GM23248 (cell line): ENCODE data around the gene ZBTB3. TPM values are rescaled to one million over a fixed set of nuclear protein-coding genes. Genes with fewer than 3 reads are reported as not detected.

ENCODE experiments used
- DNase-seq: peaks from one replicate; pipeline ENCODE4 v3.0.0-alpha.2; 2015
- H2AFZ ChIP-seq: fragments of 200-600 bp; sonication (generic); 2 replicates; pipeline ENCODE4 v1.6.1; 2016; ENCODE audit warnings: antibody characterized with exemption
- H3F3A ChIP-seq: fragments of 200-600 bp; sonication (generic); 2 replicates; pipeline ENCODE4 v1.6.1; 2016; ENCODE audit warnings: mild to moderate bottlenecking, antibody characterized with exemption, mixed run types; ENCODE audit not compliant: insufficient read depth
- H3K27ac ChIP-seq: fragments of 200-600 bp; sonication (generic); 2 replicates; pipeline ENCODE4 v1.5.1; 2016; ENCODE audit warnings: mild to moderate bottlenecking
- H3K27me3 ChIP-seq: fragments of 200-600 bp; sonication (generic); replicated peaks from 2 replicates; pipeline ENCODE4 v1.6.1; 2016; ENCODE audit warnings: mild to moderate bottlenecking; ENCODE audit not compliant: insufficient read depth
- H3K36me3 ChIP-seq: fragments of 200-600 bp; sonication (generic); 2 replicates; pipeline ENCODE4 v1.6.1; 2016; ENCODE audit warnings: low read depth, mild to moderate bottlenecking
- H3K4me1 ChIP-seq: fragments of 200-600 bp; sonication (generic); 2 replicates; pipeline ENCODE4 v1.6.1; 2016; ENCODE audit warnings: mild to moderate bottlenecking; ENCODE audit not compliant: insufficient read depth
- H3K4me2 ChIP-seq: fragments of 200-600 bp; sonication (generic); one replicate; pipeline ENCODE4 v1.6.1; 2016; ENCODE audit warnings: mild to moderate bottlenecking; ENCODE audit not compliant: unreplicated experiment
- H3K4me3 ChIP-seq: fragments of 200-600 bp; sonication (generic); 2 replicates; pipeline ENCODE4 v1.5.1; 2016; ENCODE audit warnings: mild to moderate bottlenecking
- H3K79me2 ChIP-seq: fragments of 200-600 bp; sonication (generic); 2 replicates; pipeline ENCODE4 v1.6.1; 2016; ENCODE audit warnings: mild to moderate bottlenecking; ENCODE audit not compliant: insufficient read depth
- H3K9ac ChIP-seq: fragments of 200-600 bp; sonication (generic); 2 replicates; pipeline ENCODE4 v1.6.1; 2016; ENCODE audit warnings: mild to moderate bottlenecking
- H3K9me2 ChIP-seq: fragments of 200-600 bp; sonication (generic); 2 replicates; pipeline ENCODE4 v1.6.1; 2016; ENCODE audit warnings: mixed run types, mild to moderate bottlenecking, moderate library complexity; ENCODE audit not compliant: insufficient read depth
- H3K9me3 ChIP-seq: fragments of 200-600 bp; sonication (generic); one replicate; pipeline ENCODE4 v1.6.1; 2017; ENCODE audit warnings: low read depth
- H4K20me1 ChIP-seq: fragments of 200-600 bp; sonication (generic); 2 replicates; pipeline ENCODE4 v1.6.0; 2016; ENCODE audit not compliant: insufficient read depth
- EZH2 ChIP-seq: fragments of 200-600 bp; sonication (generic); IDR thresholded peaks from 2 replicates; pipeline ENCODE4 v1.6.1; 2018; ENCODE audit warnings: antibody characterized with exemption, mild to moderate bottlenecking; ENCODE audit not compliant: insufficient read depth, poor library complexity, severe bottlenecking
- EZH2phosphoT487 ChIP-seq: fragments of 200-600 bp; sonication (generic); IDR thresholded peaks from 2 replicates; pipeline ENCODE4 v1.6.1; 2018; ENCODE audit warnings: antibody characterized with exemption, moderate library complexity, mild to moderate bottlenecking, low read depth; ENCODE audit not compliant: insufficient read depth
- WGBS, 2 experiments: methylation state at CpG; one replicate each; pipeline ENCODE4 v1.1.6; 2015 to 2017; ENCODE audit warnings: low lambda C conversion rate in 2 of 2, low coverage in 1 of 2; ENCODE audit errors: missing lambda C conversion rate in 2 of 2; 5-methylcytosine and 5-hydroxymethylcytosine counted together
- in situ Hi-C: fragments of 300-500 bp; cut with MboI; formaldehyde crosslinking; loops from 2 replicates; pipeline ENCODE4 v1.15.0; 2020
- polyA plus RNA-seq: library from polyadenylated mRNA; unstranded; fragments of >200 nt; fragmentation: Nextera tagmentation; extraction: Ambion mirVana; gene quantifications from 2 replicates; pipeline ENCODE4 v1.2.1, GENCODE V29; 2016
- total RNA-seq: library from RNA; depleted of rRNA; stranded (reverse); fragments of >200 nt; shearing (Covaris generic); gene quantifications from 2 replicates; pipeline ENCODE4 v1.2.3, GENCODE V29; 2014

ZBTB3 gene
- total and polyA plus RNA-seq, 2 experiments from 2014 or later, result 4.9 to 8.0 TPM

- H3K4me2 ChIP-seq, result peak overlapping the region; percentile 82
- H2AFZ ChIP-seq, result no peak overlapping the region
- H4K20me1 ChIP-seq, result no peaks in the 10 kb centered on the region
- H3K9me3 ChIP-seq, result no peaks in the 10 kb centered on the region
- H3K9me2 ChIP-seq, result no peaks in the 10 kb centered on the region
- peak overlapping the region; percentile 95 for H3K27ac ChIP-seq
- peaks cover 10% of the 10 kb centered on the region; the same call in 1 of the 2 replicates for H3K36me3 ChIP-seq
- H3K4me1 ChIP-seq, result peaks cover 44% of the 10 kb centered on the region
- peak overlapping the region; percentile 15; the same call in 1 of the 2 replicates for H3K9ac ChIP-seq
- WGBS, 2 experiments, result 72 to 74% methylated on average over 5 of the region's 5 CpGs
- no peak for TF ChIP-seq EZH2phosphoT487
- no peak for TF ChIP-seq EZH2
- H3K27me3 ChIP-seq, result no peaks in the 10 kb centered on the region
- H3K4me3 ChIP-seq, result no peak overlapping the region
- in situ Hi-C loops, result no loop called here
- peaks cover 52% of the 10 kb centered on the region for H3K79me2 ChIP-seq
- H3F3A ChIP-seq, result peaks cover 45% of the 10 kb centered on the region
- DNase-seq, result no peak
Measured at GRCh38 chr11:62788991-62789390, 35.0 kb upstream of the ZBTB3 start.

GRCh38 chr11:62787005-62787759 lies 33.2 kb upstream of the ZBTB3 start, which contains the start of gene TMEM179B:
TSS of gene TMEM179B (plus strand) at chr11:62787402. CDS start at chr11:62787432, 30 bp downstream.
- in situ Hi-C loops, result no loop called here

GRCh38 chr11:62786318-62787004 lies 32.5 kb upstream of the ZBTB3 start:
- H3K36me3 ChIP-seq, result 0 out of 2 replicates have a peak, but pooled peaks cover 4% of the 10 kb centered on the region
- H3K27ac ChIP-seq, result peak overlapping the region; percentile 95
- peak; percentile 92 for DNase-seq
- H3K9me3 ChIP-seq, result no peaks in the 10 kb centered on the region
- H2AFZ ChIP-seq, result peak overlapping the region; percentile 73
- in situ Hi-C loops, result no loop called here
- H3F3A ChIP-seq, result peaks cover 26% of the 10 kb centered on the region
- TF ChIP-seq EZH2, result no peak
- TF ChIP-seq EZH2phosphoT487, result no peak
- H3K4me2 ChIP-seq, result peak overlapping the region; percentile 81
- H3K4me1 ChIP-seq, result peaks cover 31% of the 10 kb centered on the region
- WGBS, 2 experiments, result 0 to 2% methylated on average over 34 to 38 of the region's 51 CpGs
- no peaks in the 10 kb centered on the region for H3K27me3 ChIP-seq
- no peaks in the 10 kb centered on the region for H3K9me2 ChIP-seq
- H3K9ac ChIP-seq, result peak overlapping the region; percentile 94
- H3K4me3 ChIP-seq, result peak overlapping the region; percentile 87
- H4K20me1 ChIP-seq, result no peaks in the 10 kb centered on the region
- H3K79me2 ChIP-seq, result peaks cover 52% of the 10 kb centered on the region

More at GRCh38 chr11:62787005-62787759, 33.2 kb upstream of the ZBTB3 start, which contains the start of gene TMEM179B:
- H3K9me2 ChIP-seq, result no peaks in the 10 kb centered on the region
- H3K27me3 ChIP-seq, result no peaks in the 10 kb centered on the region
- peak within 1 kb of the TSS; percentile 82 for H3K4me2 ChIP-seq
- H3F3A ChIP-seq, result peaks cover 28% of the 10 kb centered on the region
- 1% methylated on average over 85 to 87 of the region's 88 CpGs for WGBS, 2 experiments
- H3K4me3 ChIP-seq, result peak within 1 kb of the TSS; percentile 87
- peaks cover 33% of the 10 kb centered on the region for H3K4me1 ChIP-seq
- 0 out of 2 replicates have a peak, but pooled peaks cover 4% of the 10 kb centered on the region for H3K36me3 ChIP-seq
- no peak for TF ChIP-seq EZH2phosphoT487
- no peak for TF ChIP-seq EZH2
- peak within 1 kb of the TSS; percentile 94 for H3K9ac ChIP-seq
- H3K27ac ChIP-seq, result peak within 1 kb of the TSS; percentile 95
- peak; percentile 100 for DNase-seq
- no peaks in the 10 kb centered on the region for H4K20me1 ChIP-seq
- H3K79me2 ChIP-seq, result peaks cover 52% of the 10 kb centered on the region
- peak within 1 kb of the TSS; percentile 73 for H2AFZ ChIP-seq
- no peaks in the 10 kb centered on the region for H3K9me3 ChIP-seq

- no peak for TF ChIP-seq EZH2
- TF ChIP-seq EZH2phosphoT487, result no peak
- H3K4me2 ChIP-seq, result no peak overlapping the region
- H3F3A ChIP-seq, result peaks cover 10% of the 10 kb centered on the region
- H3K9ac ChIP-seq, result no peak overlapping the region
- in situ Hi-C loops, result no loop called here
- H3K79me2 ChIP-seq, result peaks cover 17% of the 10 kb centered on the region
- no peaks in the 10 kb centered on the region for H3K9me3 ChIP-seq
- no peak overlapping the region for H3K27ac ChIP-seq
- no peak overlapping the region for H2AFZ ChIP-seq
- DNase-seq, result no peak
- peaks cover 7% of the 10 kb centered on the region for H3K4me1 ChIP-seq
- 0 out of 2 replicates have a peak, but pooled peaks cover 4% of the 10 kb centered on the region for H3K36me3 ChIP-seq
- no peaks in the 10 kb centered on the region for H4K20me1 ChIP-seq
- no peak overlapping the region for H3K4me3 ChIP-seq
- no peaks in the 10 kb centered on the region for H3K27me3 ChIP-seq
- no peaks in the 10 kb centered on the region for H3K9me2 ChIP-seq
- WGBS, 2 experiments, result 89 to 94% methylated on average over 7 of the region's 7 CpGs
Measured at GRCh38 chr11:62782753-62783152, 28.8 kb upstream of the ZBTB3 start.
